Esophagus squamous epithelium (tissue), 5 donors: ENCODE data around the gene EHBP1. TPM values are rescaled to one million over a fixed set of nuclear protein-coding genes. Genes with fewer than 3 reads are reported as not detected.

Source experiments
- DNase-seq: peaks from one replicate; lab custom pipeline; 2025; lab: John Stamatoyannopoulos, UW
- H3K27ac ChIP-seq, 4 donors: fragments of 200-600 bp; sonication (generic); one replicate each; pipeline ENCODE4 v1.5.1; 2016 to 2019; ENCODE audit warnings: mild to moderate bottlenecking in 1 of 4
- H3K27me3 ChIP-seq, 4 donors: fragments of 200-600 bp; sonication (generic); 1 replicate in 3 of 4; 2 replicates in 1 of 4; pipeline versions ENCODE4 v1.5.1 to v1.6.0; 2017 to 2021; ENCODE audit warnings: antibody characterized with exemption in 1 of 4
- H3K36me3 ChIP-seq, 3 donors: fragments of 200-600 bp; sonication (generic); one replicate each; pipeline ENCODE4 v1.5.1; 2016 to 2019
- H3K4me1 ChIP-seq, 3 donors: fragments of 200-600 bp; sonication (generic); one replicate each; pipeline ENCODE4 v1.5.1; 2017 to 2019
- H3K4me3 ChIP-seq, 4 donors: fragments of 200-600 bp; sonication (generic); 1 replicate in 3 of 4; 2 replicates in 1 of 4; pipeline ENCODE4 v1.5.1; 2016 to 2019; ENCODE audit warnings: mild to moderate bottlenecking in 2 of 4, moderate library complexity in 1 of 4
- H3K9me3 ChIP-seq, 3 donors: fragments of 200-600 bp; sonication (generic); one replicate each; pipeline ENCODE4 v1.5.1; 2016 to 2019
- CTCF ChIP-seq, 6 experiments: fragments of 450-650 bp in 4 of 6; fragments of 200-600 bp in 2 of 6; sonication (generic) in 2 of 6; IDR thresholded peaks; one replicate each; pipeline ENCODE4 v1.5.1; 2016 to 2019; ENCODE audit warnings: antibody characterized with exemption in 6 of 6, mild to moderate bottlenecking in 4 of 6, moderate library complexity in 4 of 6
- POLR2A ChIP-seq, 4 donors: fragments of 450-650 bp; IDR thresholded peaks; one replicate each; pipeline ENCODE4 v1.6.1; 2017; ENCODE audit warnings: antibody characterized with exemption in 4 of 4, mild to moderate bottlenecking in 4 of 4, moderate library complexity in 3 of 4
- WGBS, 2 donors: methylation state at CpG; one replicate each; pipeline ENCODE4 v1.1.5; 2018; 5-methylcytosine and 5-hydroxymethylcytosine counted together
- intact Hi-C: fragments of 100-400 bp; cut with DNase I; formaldehyde crosslinking; loops from one replicate; pipeline ENCODE4 v1.15.0; 2022
- total RNA-seq, 4 donors: library from RNA; depleted of rRNA; stranded (reverse); fragments of >200 nt; gene quantifications; one replicate each; pipeline ENCODE4 v1.1.0, GENCODE V29; 2016
- donor health status: DM: yes; HTN: yes; CAD: no.

The EHBP1 gene
- total RNA-seq, 4 donors from 2014 or later: 59.6 to 111 (median 77.9) TPM

DNA sequence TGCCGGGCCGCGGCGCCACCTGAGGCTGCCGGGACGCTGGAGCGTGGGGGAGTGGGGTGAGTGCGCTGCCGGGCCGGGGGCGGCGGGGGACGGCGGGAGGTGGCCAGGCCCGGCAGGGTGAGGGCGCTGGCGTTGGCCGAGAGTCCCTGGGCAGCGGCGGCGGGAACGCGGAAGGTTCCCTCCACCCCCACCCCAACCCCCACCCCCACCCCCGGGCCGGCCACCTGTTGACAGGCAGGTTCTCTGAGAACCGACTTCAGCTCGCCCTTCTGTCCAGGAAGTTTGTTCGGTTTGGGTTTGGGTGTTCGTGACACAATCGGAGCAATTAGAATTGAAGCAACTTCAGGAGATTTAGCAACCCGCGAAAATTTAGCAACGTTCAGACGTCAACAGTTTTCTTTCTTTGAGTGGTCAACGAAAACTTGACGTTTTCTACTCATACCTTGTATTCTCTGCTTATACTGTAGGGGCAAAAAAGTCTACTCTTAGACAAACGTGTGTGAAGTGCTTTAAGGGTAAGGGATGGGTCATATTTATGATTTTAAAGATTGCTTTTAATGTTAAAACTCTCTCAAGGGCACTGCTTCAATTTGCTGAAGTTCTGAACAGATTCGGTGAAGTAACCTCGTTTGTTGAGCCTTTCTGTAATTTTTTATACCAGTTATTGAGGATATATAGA lies 354.4 kb downstream of the EHBP1 start:
- H3K27ac ChIP-seq: no peak overlapping the region

DNA sequence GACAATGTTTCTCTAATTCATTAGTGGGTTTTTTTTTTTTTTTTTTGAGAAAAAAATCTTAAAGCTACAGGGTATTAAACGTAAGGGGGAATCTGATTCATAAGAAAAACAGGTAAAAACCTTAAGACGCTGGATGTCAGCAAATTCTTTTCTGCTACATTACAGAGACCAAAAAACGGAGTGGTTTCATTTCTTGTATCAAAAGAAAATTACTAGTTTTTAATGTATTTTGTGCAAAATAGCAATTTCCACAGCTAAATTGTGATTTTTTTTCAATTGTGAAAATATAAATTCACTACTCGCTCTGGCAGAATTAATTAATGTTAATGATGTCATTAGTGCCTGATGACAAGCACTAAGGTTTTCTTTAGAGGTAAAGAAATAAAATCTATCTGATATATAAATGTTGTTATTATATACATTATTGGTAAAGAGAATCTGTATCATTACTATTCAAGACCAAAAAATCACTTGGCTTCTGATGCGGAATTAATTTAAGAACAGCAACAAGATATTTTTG lies 355.0 kb downstream of the EHBP1 start:
- Histone ChIP-seq H3K27me3 (peaks cover 21 to 100% (median 50%) of the 10 kb centered on the region in 4 donors), H3K27ac (no peak overlapping the region), H3K4me3 (no peak overlapping the region), H3K9me3 (no peaks in the 10 kb centered on the region), H3K4me1 (peaks cover 22 to 49% (median 32%) of the 10 kb centered on the region in 3 donors), H3K36me3 (no peaks in the 10 kb centered on the region)
- TF ChIP-seq POLR2A (IDR thresholded peaks at IDR 0.05) (no peak), CTCF (IDR thresholded peaks at IDR 0.05) (no peak)
- DNase-seq: no peak
- intact Hi-C loops: no loop called here
- WGBS, 2 donors: 34 to 50% methylated on average over 5 of the region's 5 CpGs

More for the DNA sequence above, 354.4 kb downstream of the EHBP1 start:
- 10 to 11% methylated on average over 17 to 21 of the region's 39 CpGs for WGBS, 2 donors
- Histone ChIP-seq H3K9me3 (no peaks in the 10 kb centered on the region), H3K4me1 (peaks cover 28 to 55% (median 38%) of the 10 kb centered on the region in 3 donors), H3K36me3 (no peaks in the 10 kb centered on the region), H3K27me3 (peaks cover 21 to 100% (median 55%) of the 10 kb centered on the region in 4 donors), H3K4me3 (peak overlapping the region in 2 of 4 donors; percentile 32 to 49)
- TF ChIP-seq POLR2A (IDR thresholded peaks at IDR 0.05) (no peak), CTCF (IDR thresholded peaks at IDR 0.05) (no peak)
- DNase-seq: no peak
- intact Hi-C loops: no loop called here

DNA sequence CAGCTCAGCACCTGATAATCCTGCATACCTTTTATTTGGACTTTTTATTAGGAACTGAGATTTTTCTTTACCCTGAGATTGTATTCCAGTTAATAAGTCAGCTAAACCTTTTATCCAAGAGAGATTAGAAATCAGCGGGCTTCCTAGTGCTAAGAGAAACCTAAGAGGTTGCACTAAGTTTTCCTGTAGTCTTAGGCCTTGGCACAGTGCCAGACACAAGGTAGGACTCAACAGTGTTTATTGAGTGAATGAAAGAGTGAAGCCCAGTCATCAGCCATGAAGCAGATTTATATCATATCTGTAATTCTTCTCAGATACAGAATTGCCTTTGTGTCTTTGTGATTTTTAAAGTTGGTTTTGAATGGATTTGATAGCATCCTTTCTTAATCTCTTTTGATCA lies 358.7 kb downstream of the EHBP1 start:
- Histone ChIP-seq H3K27me3 (peaks cover 9 to 99% (median 28%) of the 10 kb centered on the region in 4 donors), H3K4me3 (no peak overlapping the region), H3K9me3 (no peaks in the 10 kb centered on the region), H3K4me1 (peaks cover 3 to 12% (median 6%) of the 10 kb centered on the region in 3 donors), H3K36me3 (no peaks in the 10 kb centered on the region), H3K27ac (no peak overlapping the region)
- WGBS, 2 donors: 50 to 67% methylated on average over 1 of the region's 1 CpG
- intact Hi-C loops: no loop called here
- no peak for TF ChIP-seq CTCF (IDR thresholded peaks at IDR 0.05)
- DNase-seq: no peak

- H3K36me3 ChIP-seq: no peaks in the 10 kb centered on the region
- 64 to 68% methylated on average over 4 of the region's 4 CpGs for WGBS, 2 donors
- intact Hi-C loops: no loop called here
- no peak overlapping the region for H3K4me3 ChIP-seq
- DNase-seq: no peak
- H3K9me3 ChIP-seq: no peaks in the 10 kb centered on the region
- peaks cover 5 to 99% (median 24%) of the 10 kb centered on the region in 4 donors for H3K27me3 ChIP-seq
- no peak overlapping the region for H3K27ac ChIP-seq
- H3K4me1 ChIP-seq: peaks cover 0 to 7% (median under 1%) of the 10 kb centered on the region in 3 donors
- TF ChIP-seq CTCF (IDR thresholded peaks at IDR 0.05) (no peak), POLR2A (IDR thresholded peaks at IDR 0.05) (no peak)
These were observed 359.1 kb downstream of the EHBP1 start for GRCh38 chr2:63064661-63065060.

GRCh38 chr2:63066265-63066664 lies 360.8 kb downstream of the EHBP1 start:
- H3K27ac ChIP-seq: no peak overlapping the region
- no peak for TF ChIP-seq CTCF (IDR thresholded peaks at IDR 0.05)
- no peak for TF ChIP-seq POLR2A (IDR thresholded peaks at IDR 0.05)
- no peak overlapping the region for H3K4me3 ChIP-seq
- DNase-seq: no peak
- intact Hi-C loops: no loop called here
- H3K4me1 ChIP-seq: no peaks in the 10 kb centered on the region
- H3K36me3 ChIP-seq: no peaks in the 10 kb centered on the region
- peaks cover 0 to 93% (median 17%) of the 10 kb centered on the region in 4 donors for H3K27me3 ChIP-seq
- H3K9me3 ChIP-seq: no peaks in the 10 kb centered on the region
- 47 to 53% methylated on average over 3 of the region's 3 CpGs for WGBS, 2 donors
